Activated T-cell treated with anti-CD3 and anti-CD28 coated beads, Interleukin-2, amount 50 U/mL, for 4 hours (primary cell): ENCODE measurements around the gene PRDM16. TPM values are rescaled to one million over a fixed set of nuclear protein-coding genes. Genes with fewer than 3 reads are reported as not detected.

Experiments used
- ATAC-seq, 2 donors: fragments of 200-7000 bp; cut with Tn5 transposase; one replicate each; pipeline ENCODE4 v1.10.0; 2021
- DNase-seq: peaks from one replicate; pipeline ENCODE4 v3.0.0-alpha.2; 2020
- H3K27me3 Mint-ChIP-seq: one replicate; pipeline ENCODE4 v1.8.0; 2021; ENCODE audit warnings: low read depth, mixed read lengths
- H3K36me3 Mint-ChIP-seq: one replicate; pipeline ENCODE4 v1.8.0; 2022; ENCODE audit warnings: mixed read lengths; ENCODE audit not compliant: insufficient read depth
- H3K4me1 Mint-ChIP-seq: one replicate; pipeline ENCODE4 v1.8.0; 2021; ENCODE audit warnings: low read depth, mixed read lengths
- H3K4me3 Mint-ChIP-seq: one replicate; pipeline ENCODE4 v1.8.0; 2021; ENCODE audit warnings: mild to moderate bottlenecking, moderate library complexity, mixed read lengths
- H3K9me3 Mint-ChIP-seq: one replicate; pipeline ENCODE4 v1.8.0; 2021; ENCODE audit warnings: mixed read lengths
- total RNA-seq, 3 donors: library from RNA; stranded (reverse); gene quantifications; one replicate each; pipeline ENCODE4 v1.2.1, GENCODE V29; 2021

The PRDM16 gene
- under 1 TPM in 2 of 3 donors, not detected in 1; 0.05 to 0.22 TPM for total RNA-seq

GRCh38 chr1:3068564-3069431 is at the start of gene PRDM16:
PRDM16 (plus strand) TSS chr1:3069203; CDS start chr1:3069260, 57 bp downstream.
- H3K9me3 Mint-ChIP-seq, result no peaks in the 10 kb centered on the region
- peaks cover 37% of the 10 kb centered on the region for H3K27me3 Mint-ChIP-seq
- ATAC-seq (no peak), DNase-seq (no peak)
- peaks cover 3% of the 10 kb centered on the region for H3K4me1 Mint-ChIP-seq
- peak within 1 kb of the TSS; percentile 81 for H3K4me3 Mint-ChIP-seq
- no peaks in the 10 kb centered on the region for H3K36me3 Mint-ChIP-seq

- ATAC-seq (no peak), DNase-seq (peak; percentile 2)
- H3K4me1 Mint-ChIP-seq, result no peaks in the 10 kb centered on the region
- no peaks in the 10 kb centered on the region for H3K27me3 Mint-ChIP-seq
- no peaks in the 10 kb centered on the region for H3K36me3 Mint-ChIP-seq
- no peak overlapping the region for H3K4me3 Mint-ChIP-seq
- H3K9me3 Mint-ChIP-seq, result no peaks in the 10 kb centered on the region
Measured at GRCh38 chr1:3019516-3020051, 49.4 kb upstream of the PRDM16 start.

- no peaks in the 10 kb centered on the region for H3K4me1 Mint-ChIP-seq
- H3K4me3 Mint-ChIP-seq, result no peak overlapping the region
- H3K9me3 Mint-ChIP-seq, result no peaks in the 10 kb centered on the region
- no peaks in the 10 kb centered on the region for H3K36me3 Mint-ChIP-seq
- H3K27me3 Mint-ChIP-seq, result no peaks in the 10 kb centered on the region
- ATAC-seq (no peak), DNase-seq (no peak)
Measured at GRCh38 chr1:3020263-3020909, 48.6 kb upstream of the PRDM16 start.

- ATAC-seq, result no peak
- Mint-ChIP-seq H3K36me3 (no peaks in the 10 kb centered on the region), H3K4me3 (no peak within 1 kb of the TSS), H3K4me1 (no peaks in the 10 kb centered on the region), H3K27me3 (no peaks in the 10 kb centered on the region), H3K9me3 (no peaks in the 10 kb centered on the region)
- no peak for DNase-seq
Measured at GRCh38 chr1:3021233-3021671, 47.8 kb upstream of the PRDM16 start, which contains the start of gene ACTRT2. ACTRT2 (plus strand) TSS chr1:3021467; CDS start chr1:3021687, 220 bp downstream.

- no peaks in the 10 kb centered on the region for H3K4me1 Mint-ChIP-seq
- H3K36me3 Mint-ChIP-seq, result no peaks in the 10 kb centered on the region
- H3K9me3 Mint-ChIP-seq, result no peaks in the 10 kb centered on the region
- H3K4me3 Mint-ChIP-seq, result no peak overlapping the region
- ATAC-seq (no peak), DNase-seq (no peak)
- no peaks in the 10 kb centered on the region for H3K27me3 Mint-ChIP-seq
Measured at GRCh38 chr1:3021801-3022401, 47.1 kb upstream of the PRDM16 start.

GRCh38 chr1:3022511-3022973 is 46.5 kb upstream of the PRDM16 start:
- no peaks in the 10 kb centered on the region for H3K9me3 Mint-ChIP-seq
- DNase-seq (no peak), ATAC-seq (no peak)
- no peaks in the 10 kb centered on the region for H3K4me1 Mint-ChIP-seq
- H3K4me3 Mint-ChIP-seq, result no peak overlapping the region
- H3K27me3 Mint-ChIP-seq, result no peaks in the 10 kb centered on the region
- no peaks in the 10 kb centered on the region for H3K36me3 Mint-ChIP-seq

- H3K4me1 Mint-ChIP-seq, result no peaks in the 10 kb centered on the region
- no peaks in the 10 kb centered on the region for H3K27me3 Mint-ChIP-seq
- H3K36me3 Mint-ChIP-seq, result no peaks in the 10 kb centered on the region
- H3K4me3 Mint-ChIP-seq, result no peak overlapping the region
- no peak for ATAC-seq
- no peaks in the 10 kb centered on the region for H3K9me3 Mint-ChIP-seq
- no peak for DNase-seq
Measured at GRCh38 chr1:3022976-3023375, 46.0 kb upstream of the PRDM16 start.

- Mint-ChIP-seq H3K27me3 (no peaks in the 10 kb centered on the region), H3K4me3 (no peak overlapping the region), H3K4me1 (no peaks in the 10 kb centered on the region), H3K9me3 (no peaks in the 10 kb centered on the region), H3K36me3 (no peaks in the 10 kb centered on the region)
- DNase-seq (no peak), ATAC-seq (no peak)
Measured at GRCh38 chr1:3024019-3024418, 45.0 kb upstream of the PRDM16 start.

- H3K9me3 Mint-ChIP-seq, result no peaks in the 10 kb centered on the region
- no peaks in the 10 kb centered on the region for H3K36me3 Mint-ChIP-seq
- no peak overlapping the region for H3K4me3 Mint-ChIP-seq
- DNase-seq, result peak; percentile 1
- no peaks in the 10 kb centered on the region for H3K4me1 Mint-ChIP-seq
- no peak for ATAC-seq
- no peaks in the 10 kb centered on the region for H3K27me3 Mint-ChIP-seq
Measured at GRCh38 chr1:3024588-3024987, 44.4 kb upstream of the PRDM16 start.

- DNase-seq (no peak), ATAC-seq (no peak)
- no peaks in the 10 kb centered on the region for H3K4me1 Mint-ChIP-seq
Measured at GRCh38 chr1:3026124-3026523, 42.9 kb upstream of the PRDM16 start.

GRCh38 chr1:3026581-3027391 is 42.2 kb upstream of the PRDM16 start:
- no peak overlapping the region for H3K4me3 Mint-ChIP-seq
- no peaks in the 10 kb centered on the region for H3K36me3 Mint-ChIP-seq
- no peaks in the 10 kb centered on the region for H3K4me1 Mint-ChIP-seq
- no peaks in the 10 kb centered on the region for H3K9me3 Mint-ChIP-seq
- peaks cover 4% of the 10 kb centered on the region for H3K27me3 Mint-ChIP-seq
- ATAC-seq (no peak), DNase-seq (no peak)

More at GRCh38 chr1:3026124-3026523, 42.9 kb upstream of the PRDM16 start:
- Mint-ChIP-seq H3K36me3 (no peaks in the 10 kb centered on the region), H3K9me3 (no peaks in the 10 kb centered on the region), H3K27me3 (peaks cover 2% of the 10 kb centered on the region), H3K4me3 (no peak overlapping the region)

GRCh38 chr1:3027611-3028371 is 41.2 kb upstream of the PRDM16 start:
- no peaks in the 10 kb centered on the region for H3K9me3 Mint-ChIP-seq
- peaks cover 4% of the 10 kb centered on the region for H3K27me3 Mint-ChIP-seq
- DNase-seq (no peak), ATAC-seq (no peak)
- H3K4me3 Mint-ChIP-seq, result no peak overlapping the region
- no peaks in the 10 kb centered on the region for H3K36me3 Mint-ChIP-seq
- peaks cover 6% of the 10 kb centered on the region for H3K4me1 Mint-ChIP-seq
